ENCODE data around the gene ABCC5.

Gene ABCC5

GRCh38 chr3:183968666-183969245 is 48.9 kb downstream of the ABCC5 start:
- DNase-seq, result no peak

- no peak for DNase-seq
Observed at GRCh38 chr3:183967693-183968092, 50.0 kb downstream of the ABCC5 start.

- no peak for DNase-seq
Observed at GRCh38 chr3:183966361-183966791, 51.3 kb downstream of the ABCC5 start.

- DNase-seq, result no peak
Observed at GRCh38 chr3:183962807-183963206, 54.9 kb downstream of the ABCC5 start.

DNA sequence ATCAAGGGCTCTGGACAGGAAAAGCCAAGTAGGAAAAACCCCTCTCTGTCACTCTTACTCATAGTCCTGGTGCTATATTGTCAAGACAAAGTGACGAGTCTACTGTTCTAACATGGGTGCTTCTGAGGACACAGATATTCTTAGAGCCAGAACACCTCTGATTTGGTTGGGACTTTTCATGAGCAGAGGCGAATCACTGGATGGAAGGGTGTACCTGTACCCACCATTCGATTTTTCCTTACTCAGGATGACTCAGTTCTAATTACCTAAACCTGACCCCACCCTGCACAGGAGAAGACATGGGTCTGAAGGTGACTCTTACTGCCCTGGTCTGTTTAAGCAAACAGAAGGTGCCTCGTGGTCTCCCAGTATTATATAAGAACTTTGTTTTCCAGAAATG is 58.5 kb downstream of the ABCC5 start:
- DNase-seq, result no peak

- no peak for DNase-seq
Observed at GRCh38 chr3:183958775-183959174, 58.9 kb downstream of the ABCC5 start.

- no peak for DNase-seq
Observed at GRCh38 chr3:183958226-183958625, 59.5 kb downstream of the ABCC5 start.

DNA sequence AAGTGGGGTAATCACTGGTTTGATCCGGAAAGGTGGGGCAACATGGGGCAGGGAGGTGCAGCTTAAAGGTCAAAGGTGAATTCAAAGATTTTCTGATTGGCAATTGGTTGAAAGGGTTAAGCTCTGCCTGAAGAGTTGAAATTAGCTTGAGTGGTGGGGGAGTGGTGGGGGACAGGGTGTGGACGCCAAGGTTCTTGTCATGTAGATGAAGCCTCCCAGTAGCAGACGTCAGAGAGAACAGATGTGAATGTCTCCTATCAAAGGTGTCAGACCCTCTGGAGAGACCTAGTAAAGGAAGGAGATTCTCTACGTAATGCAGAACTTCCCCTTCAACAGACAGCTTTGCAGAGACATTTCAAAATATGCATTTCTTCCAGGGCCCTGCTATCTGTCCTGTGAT is 62.8 kb downstream of the ABCC5 start:
- no peak for DNase-seq

- DNase-seq, result no peak
Observed at GRCh38 chr3:183953471-183954070, 64.1 kb downstream of the ABCC5 start.

GRCh38 chr3:183951459-183951858 is 66.2 kb downstream of the ABCC5 start:
- no peak for DNase-seq

GRCh38 chr3:183949690-183950089 is 68.0 kb downstream of the ABCC5 start:
- DNase-seq, result no peak

GRCh38 chr3:183946037-183946436 is 71.6 kb downstream of the ABCC5 start:
- no peak for DNase-seq

- DNase-seq, result no peak
Observed at GRCh38 chr3:183944775-183945174, 72.9 kb downstream of the ABCC5 start.

DNA sequence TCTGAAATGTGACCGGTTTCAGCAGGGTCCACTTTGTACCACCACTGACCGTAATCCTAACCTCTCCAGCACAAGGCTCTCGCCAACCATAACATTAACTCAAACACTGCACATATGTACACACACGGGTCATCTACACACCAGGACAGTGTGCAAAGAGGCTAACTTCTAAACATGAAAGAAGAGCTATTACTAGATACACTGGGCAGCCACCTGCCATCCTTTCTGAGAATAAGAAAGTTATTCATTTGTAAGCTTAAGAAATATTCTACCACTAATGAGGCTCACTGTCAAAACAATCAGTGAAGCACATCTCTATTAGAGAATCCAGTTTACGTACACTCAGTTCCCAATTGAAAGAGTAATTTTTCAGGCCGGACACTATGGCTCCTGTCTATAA is 73.9 kb downstream of the ABCC5 start:
- no peak for DNase-seq

DNA sequence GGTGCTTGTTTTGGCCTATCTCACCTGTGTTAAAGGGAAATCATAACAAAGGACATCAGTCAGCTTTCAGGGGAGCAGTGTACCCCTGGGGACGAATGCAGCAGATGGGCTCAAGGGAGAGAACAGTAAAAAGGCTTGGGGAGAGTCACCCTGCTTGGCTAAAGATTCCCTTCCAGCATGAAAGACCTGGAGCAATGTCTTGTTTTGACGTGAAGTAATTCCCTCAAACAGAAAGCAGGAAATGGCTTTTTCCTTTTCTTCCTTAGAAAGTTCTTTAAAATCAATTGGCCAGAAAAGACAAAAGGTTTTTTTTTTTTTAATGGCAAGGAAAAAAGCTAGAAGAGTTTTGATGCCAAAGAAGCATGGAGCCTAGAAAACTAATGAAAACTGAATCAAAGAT is 76.5 kb downstream of the ABCC5 start:
- no peak for DNase-seq

DNA sequence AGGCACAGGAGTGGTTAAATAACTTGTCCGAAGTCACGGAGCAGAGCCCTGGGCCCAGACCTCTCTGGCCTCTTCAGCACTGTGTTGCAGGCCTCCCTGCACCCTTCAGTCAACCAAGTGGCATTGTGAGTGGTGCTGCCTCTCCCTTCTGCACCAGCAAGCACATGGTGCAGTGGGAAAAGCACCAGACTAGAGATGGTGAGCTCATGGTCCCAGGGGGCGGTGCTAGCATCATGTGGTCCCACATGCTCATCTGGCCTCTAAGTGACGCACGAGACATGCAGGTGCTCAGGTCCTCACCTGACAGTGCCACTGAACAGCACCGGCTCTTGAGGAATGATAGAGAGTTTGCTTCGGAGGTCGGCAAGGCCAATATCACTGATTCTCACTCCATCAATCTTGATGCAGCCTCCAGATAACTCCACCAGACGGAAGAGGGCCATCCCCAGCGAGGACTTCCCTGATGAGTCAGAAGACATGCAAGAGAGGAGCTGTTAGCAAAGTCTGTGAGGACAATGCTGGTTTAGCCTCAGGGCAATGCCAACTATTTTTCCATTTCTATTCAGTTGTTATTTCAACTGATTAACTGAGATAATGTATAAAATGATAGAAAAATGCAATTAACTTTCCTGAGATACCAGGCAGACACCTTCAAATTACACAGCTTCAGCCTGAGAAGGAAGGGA is 79.9 kb downstream of the ABCC5 start:
- DNase-seq, result no peak

GRCh38 chr3:183933160-183933559 is 84.5 kb downstream of the ABCC5 start:
- no peak for DNase-seq

- DNase-seq, result no peak
Observed at GRCh38 chr3:183931881-183932280, 85.8 kb downstream of the ABCC5 start.

- DNase-seq, result no peak
Observed at GRCh38 chr3:183930086-183930485, 87.6 kb downstream of the ABCC5 start.

GRCh38 chr3:183927059-183927458 is 90.6 kb downstream of the ABCC5 start:
- DNase-seq, result no peak

DNA sequence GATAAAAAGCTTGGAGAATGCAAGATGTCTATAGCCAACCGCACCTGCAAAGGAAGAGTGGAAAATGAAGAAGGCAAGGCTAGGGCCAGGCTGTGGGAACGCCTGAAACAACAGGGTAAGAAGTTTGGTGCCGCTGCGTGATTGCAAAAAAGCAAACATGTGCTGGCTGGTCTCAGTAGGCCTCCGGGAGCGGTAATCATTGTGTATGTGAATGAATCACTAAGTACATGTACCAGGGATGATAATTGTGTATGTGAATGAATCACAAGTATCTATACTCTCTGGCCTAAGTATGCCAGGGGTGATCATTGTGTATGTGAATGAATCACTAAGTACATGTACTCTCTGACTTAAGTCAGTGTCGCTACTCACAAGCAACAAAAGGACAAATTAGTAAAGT is 92.7 kb downstream of the ABCC5 start:
- no peak for DNase-seq

DNA sequence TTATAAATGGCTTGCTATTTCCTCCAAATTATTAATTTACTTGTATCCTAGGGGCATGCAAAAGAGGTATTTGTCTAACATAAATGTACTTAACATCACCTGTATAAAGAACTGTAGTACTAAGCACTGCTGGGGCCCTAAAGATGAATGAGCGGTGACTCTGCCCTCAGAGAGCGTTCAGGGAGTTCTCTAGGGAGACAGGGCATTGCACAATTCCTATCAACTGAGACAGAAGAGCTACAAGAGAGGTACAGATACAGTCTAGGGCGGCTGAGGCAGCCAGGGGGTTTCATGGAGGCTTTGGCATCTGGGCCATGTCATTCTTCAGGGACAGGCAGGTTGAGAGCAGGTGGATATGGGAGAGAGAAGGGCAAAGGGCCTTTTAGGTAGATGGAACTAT is 93.1 kb downstream of the ABCC5 start:
- no peak for DNase-seq

- no peak for DNase-seq
Observed at GRCh38 chr3:183922421-183922820, 95.3 kb downstream of the ABCC5 start.

- no peak for DNase-seq
Observed at GRCh38 chr3:183921096-183921495, 96.6 kb downstream of the ABCC5 start.

GRCh38 chr3:183920416-183920815 is 97.3 kb downstream of the ABCC5 start:
- DNase-seq, result no peak
